ENCODE data around the gene KLF16. TPM values are rescaled to one million over a fixed set of nuclear protein-coding genes. Genes with fewer than 3 reads are reported as not detected.

KLF16 gene
- total and polyA plus RNA-seq, 9 of the 15 experiments (the other 6 are each of a cell fraction or from before 2014, with no cell fraction given), result 0.04 to 60.4 (median 6.8) TPM

DNA sequence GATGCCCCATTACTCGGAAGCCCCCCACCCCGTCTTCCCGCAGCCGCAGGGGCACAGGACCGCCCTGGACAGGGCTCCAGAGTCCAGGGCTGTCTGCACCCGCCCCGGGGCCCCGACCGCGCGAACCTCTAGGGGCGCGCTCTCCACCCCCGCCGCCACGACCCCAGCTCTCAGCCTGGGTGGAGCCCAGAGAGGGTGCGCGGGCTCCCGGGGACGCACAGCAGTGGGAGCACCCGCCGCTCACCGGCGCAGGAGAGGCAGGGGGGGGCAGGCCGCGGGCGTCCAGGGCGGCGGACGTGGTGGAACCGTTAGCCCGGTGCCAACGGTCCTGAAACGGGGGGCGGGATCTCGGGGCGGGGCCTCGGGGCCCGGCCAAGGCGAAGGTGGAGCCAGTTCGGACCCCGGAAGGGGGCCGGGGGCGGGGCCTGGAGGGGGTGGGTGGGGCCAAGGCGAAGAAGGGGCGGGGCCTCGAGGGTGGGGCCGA is 51.4 kb downstream of the KLF16 start, which contains the start of gene ATP8B3 (continued):
- TF ChIP-seq NCOA6 (IDR thresholded peaks at IDR 0.05) (no peak), NFE2L1 (tag; IDR thresholded peaks at IDR 0.05; ENCODE audit: borderline replicate concordance, low read depth) (no peak), U2AF1 (optimal IDR thresholded peaks at IDR 0.05; ENCODE audit: low read depth, low read length) (no peak), HLTF (IDR thresholded peaks at IDR 0.05) (no peak), ZNF586 (CRISPR knock-in tag; conservative IDR thresholded peaks at IDR 0.05) (no peak), ZFP30 (CRISPR knock-in tag; IDR thresholded peaks at IDR 0.05; ENCODE audit: borderline replicate concordance) (no peak), LCOR (CRISPR knock-in tag; IDR thresholded peaks at IDR 0.05) (no peak; the same call in 1 of the 2 replicates), PRMT5 (CRISPR knock-in tag; IDR thresholded peaks at IDR 0.05) (no peak), RBFOX2 (IDR thresholded peaks at IDR 0.05; ENCODE audit: low read depth, low read length) (peak; percentile 59), ZNF408 (CRISPR knock-in tag; IDR thresholded peaks at IDR 0.05; ENCODE audit: low read depth) (no peak), SAP30 (IDR thresholded peaks at IDR 0.05; ENCODE audit: borderline replicate concordance, insufficient read depth, low read depth, low read length, poor library complexity, severe bottlenecking) (no peak), HMG20B (CRISPR knock-in tag; IDR thresholded peaks at IDR 0.05) (no peak), ZNF146 (CRISPR knock-in tag; IDR thresholded peaks at IDR 0.05; ENCODE audit: unreplicated experiment) (no peak)
- TF ChIP-seq, protein P1, sequence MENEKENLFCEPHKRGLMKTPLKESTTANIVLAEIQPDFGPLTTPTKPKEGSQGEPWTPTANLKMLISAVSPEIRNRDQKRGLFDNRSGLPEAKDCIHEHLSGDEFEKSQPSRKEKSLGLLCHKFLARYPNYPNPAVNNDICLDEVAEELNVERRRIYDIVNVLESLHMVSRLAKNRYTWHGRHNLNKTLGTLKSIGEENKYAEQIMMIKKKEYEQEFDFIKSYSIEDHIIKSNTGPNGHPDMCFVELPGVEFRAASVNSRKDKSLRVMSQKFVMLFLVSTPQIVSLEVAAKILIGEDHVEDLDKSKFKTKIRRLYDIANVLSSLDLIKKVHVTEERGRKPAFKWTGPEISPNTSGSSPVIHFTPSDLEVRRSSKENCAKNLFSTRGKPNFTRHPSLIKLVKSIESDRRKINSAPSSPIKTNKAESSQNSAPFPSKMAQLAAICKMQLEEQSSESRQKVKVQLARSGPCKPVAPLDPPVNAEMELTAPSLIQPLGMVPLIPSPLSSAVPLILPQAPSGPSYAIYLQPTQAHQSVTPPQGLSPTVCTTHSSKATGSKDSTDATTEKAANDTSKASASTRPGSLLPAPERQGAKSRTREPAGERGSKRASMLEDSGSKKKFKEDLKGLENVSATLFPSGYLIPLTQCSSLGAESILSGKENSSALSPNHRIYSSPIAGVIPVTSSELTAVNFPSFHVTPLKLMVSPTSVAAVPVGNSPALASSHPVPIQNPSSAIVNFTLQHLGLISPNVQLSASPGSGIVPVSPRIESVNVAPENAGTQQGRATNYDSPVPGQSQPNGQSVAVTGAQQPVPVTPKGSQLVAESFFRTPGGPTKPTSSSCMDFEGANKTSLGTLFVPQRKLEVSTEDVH (IDR thresholded peaks at IDR 0.05; ENCODE audit: low read depth, partially characterized antibody), result no peak
- TF ChIP-seq, protein P2, sequence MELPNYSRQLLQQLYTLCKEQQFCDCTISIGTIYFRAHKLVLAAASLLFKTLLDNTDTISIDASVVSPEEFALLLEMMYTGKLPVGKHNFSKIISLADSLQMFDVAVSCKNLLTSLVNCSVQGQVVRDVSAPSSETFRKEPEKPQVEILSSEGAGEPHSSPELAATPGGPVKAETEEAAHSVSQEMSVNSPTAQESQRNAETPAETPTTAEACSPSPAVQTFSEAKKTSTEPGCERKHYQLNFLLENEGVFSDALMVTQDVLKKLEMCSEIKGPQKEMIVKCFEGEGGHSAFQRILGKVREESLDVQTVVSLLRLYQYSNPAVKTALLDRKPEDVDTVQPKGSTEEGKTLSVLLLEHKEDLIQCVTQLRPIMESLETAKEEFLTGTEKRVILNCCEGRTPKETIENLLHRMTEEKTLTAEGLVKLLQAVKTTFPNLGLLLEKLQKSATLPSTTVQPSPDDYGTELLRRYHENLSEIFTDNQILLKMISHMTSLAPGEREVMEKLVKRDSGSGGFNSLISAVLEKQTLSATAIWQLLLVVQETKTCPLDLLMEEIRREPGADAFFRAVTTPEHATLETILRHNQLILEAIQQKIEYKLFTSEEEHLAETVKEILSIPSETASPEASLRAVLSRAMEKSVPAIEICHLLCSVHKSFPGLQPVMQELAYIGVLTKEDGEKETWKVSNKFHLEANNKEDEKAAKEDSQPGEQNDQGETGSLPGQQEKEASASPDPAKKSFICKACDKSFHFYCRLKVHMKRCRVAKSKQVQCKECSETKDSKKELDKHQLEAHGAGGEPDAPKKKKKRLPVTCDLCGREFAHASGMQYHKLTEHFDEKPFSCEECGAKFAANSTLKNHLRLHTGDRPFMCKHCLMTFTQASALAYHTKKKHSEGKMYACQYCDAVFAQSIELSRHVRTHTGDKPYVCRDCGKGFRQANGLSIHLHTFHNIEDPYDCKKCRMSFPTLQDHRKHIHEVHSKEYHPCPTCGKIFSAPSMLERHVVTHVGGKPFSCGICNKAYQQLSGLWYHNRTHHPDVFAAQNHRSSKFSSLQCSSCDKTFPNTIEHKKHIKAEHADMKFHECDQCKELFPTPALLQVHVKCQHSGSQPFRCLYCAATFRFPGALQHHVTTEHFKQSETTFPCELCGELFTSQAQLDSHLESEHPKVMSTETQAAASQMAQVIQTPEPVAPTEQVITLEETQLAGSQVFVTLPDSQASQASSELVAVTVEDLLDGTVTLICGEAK (IDR thresholded peaks at IDR 0.05), result no peak
- TF ChIP-seq, protein P2 (CRISPR knock-in tag; IDR thresholded peaks at IDR 0.05), result no peak
- TF ChIP-seq, protein P3, sequence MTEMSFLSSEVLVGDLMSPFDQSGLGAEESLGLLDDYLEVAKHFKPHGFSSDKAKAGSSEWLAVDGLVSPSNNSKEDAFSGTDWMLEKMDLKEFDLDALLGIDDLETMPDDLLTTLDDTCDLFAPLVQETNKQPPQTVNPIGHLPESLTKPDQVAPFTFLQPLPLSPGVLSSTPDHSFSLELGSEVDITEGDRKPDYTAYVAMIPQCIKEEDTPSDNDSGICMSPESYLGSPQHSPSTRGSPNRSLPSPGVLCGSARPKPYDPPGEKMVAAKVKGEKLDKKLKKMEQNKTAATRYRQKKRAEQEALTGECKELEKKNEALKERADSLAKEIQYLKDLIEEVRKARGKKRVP (CRISPR knock-in tag; IDR thresholded peaks at IDR 0.05), result no peak
